KOPT-K1 (cell line): Measurements from ENCODE around the gene ACY1.

Source experiments
- H3K27ac ChIP-seq: fragments of 200-600 bp; sonication (generic); 2 replicates; pipeline ENCODE4 v1.5.1; 2016; ENCODE audit warnings: antibody characterized with exemption, mild to moderate bottlenecking, low read depth, low read length; ENCODE audit not compliant: poor library complexity, severe bottlenecking
- H3K36me3 ChIP-seq: fragments of 200-600 bp; sonication (generic); 2 replicates; pipeline ENCODE4 v1.5.1; 2017; ENCODE audit warnings: antibody characterized with exemption, mild to moderate bottlenecking, low read length, moderate library complexity; ENCODE audit not compliant: insufficient read depth
- H3K9me3 ChIP-seq: fragments of 200-600 bp; sonication (generic); 2 replicates; pipeline ENCODE4 v1.5.1; 2017; ENCODE audit warnings: antibody characterized with exemption, low read length, mild to moderate bottlenecking; ENCODE audit not compliant: insufficient read depth, poor library complexity, severe bottlenecking

ACY1 gene

DNA sequence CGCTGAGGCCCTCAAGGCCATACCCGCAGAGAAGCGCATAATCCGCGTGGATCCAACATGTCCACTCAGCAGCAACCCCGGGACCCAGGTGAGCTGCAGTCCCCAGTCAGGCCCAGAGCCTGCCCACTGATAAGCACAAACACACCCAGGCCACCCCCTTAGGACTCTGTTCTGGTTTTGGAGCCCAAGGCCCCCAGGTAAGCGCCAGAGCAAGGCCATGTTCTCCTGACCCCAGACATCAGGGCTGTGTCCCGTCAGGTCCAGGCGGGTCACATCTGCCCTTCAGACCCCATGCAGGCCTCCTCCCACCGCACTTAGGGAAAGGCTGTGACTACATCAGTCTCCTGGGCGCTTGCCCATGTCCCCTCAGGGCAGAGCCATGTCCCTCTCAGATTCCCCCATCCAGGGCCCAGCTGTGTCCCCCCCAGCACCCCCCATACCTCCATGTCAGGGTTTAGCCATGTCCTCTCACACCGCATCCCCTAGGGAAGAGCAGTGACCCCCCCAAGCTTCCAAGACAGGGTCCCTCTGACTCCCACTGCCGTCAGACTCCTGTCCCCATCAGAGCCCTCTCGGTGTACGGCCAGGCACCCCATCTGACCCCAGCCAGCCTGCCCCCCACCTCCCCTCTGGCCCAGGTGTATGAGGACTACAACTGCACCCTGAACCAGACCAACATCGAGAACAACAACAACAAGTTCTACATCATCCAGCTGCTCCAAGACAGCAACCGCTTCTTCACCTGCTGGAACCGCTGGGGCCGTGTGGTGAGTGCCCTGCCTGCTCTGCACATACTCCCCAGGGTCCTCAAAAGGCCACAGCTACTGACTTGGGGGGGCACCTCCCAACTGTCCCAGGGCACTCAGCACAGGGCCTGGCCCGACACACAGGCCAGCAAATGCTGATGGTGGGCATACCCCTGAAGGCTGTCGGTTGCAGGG lies 39.6 kb upstream of the ACY1 start:
- H3K36me3 ChIP-seq: peaks cover 23% of the 10 kb centered on the region; the same call in 1 of the 2 replicates
- no peaks in the 10 kb centered on the region for H3K9me3 ChIP-seq
- no peak overlapping the region for H3K27ac ChIP-seq

DNA sequence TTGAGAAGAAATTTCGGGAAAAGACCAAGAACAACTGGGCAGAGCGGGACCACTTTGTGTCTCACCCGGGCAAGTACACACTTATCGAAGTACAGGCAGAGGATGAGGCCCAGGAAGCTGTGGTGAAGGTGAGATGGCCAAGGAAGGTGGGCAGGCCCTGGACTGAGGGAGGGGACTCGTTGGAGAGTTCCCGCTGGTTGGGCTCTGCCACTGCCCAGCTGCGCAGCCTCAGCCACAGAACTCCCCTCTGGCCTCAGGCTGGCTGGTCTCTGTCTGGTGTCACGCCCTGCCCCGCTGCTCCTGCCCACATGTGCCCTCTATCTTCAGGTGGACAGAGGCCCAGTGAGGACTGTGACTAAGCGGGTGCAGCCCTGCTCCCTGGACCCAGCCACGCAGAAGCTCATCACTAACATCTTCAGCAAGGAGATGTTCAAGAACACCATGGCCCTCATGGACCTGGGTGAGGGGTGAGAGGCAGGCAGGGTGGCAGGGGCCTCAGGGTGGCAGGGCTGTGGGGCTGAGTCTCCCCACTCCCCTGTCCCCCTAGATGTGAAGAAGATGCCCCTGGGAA lies 38.8 kb upstream of the ACY1 start:
- peaks cover 15% of the 10 kb centered on the region; the same call in 1 of the 2 replicates for H3K36me3 ChIP-seq
- no peaks in the 10 kb centered on the region for H3K9me3 ChIP-seq
- no peak overlapping the region for H3K27ac ChIP-seq

DNA sequence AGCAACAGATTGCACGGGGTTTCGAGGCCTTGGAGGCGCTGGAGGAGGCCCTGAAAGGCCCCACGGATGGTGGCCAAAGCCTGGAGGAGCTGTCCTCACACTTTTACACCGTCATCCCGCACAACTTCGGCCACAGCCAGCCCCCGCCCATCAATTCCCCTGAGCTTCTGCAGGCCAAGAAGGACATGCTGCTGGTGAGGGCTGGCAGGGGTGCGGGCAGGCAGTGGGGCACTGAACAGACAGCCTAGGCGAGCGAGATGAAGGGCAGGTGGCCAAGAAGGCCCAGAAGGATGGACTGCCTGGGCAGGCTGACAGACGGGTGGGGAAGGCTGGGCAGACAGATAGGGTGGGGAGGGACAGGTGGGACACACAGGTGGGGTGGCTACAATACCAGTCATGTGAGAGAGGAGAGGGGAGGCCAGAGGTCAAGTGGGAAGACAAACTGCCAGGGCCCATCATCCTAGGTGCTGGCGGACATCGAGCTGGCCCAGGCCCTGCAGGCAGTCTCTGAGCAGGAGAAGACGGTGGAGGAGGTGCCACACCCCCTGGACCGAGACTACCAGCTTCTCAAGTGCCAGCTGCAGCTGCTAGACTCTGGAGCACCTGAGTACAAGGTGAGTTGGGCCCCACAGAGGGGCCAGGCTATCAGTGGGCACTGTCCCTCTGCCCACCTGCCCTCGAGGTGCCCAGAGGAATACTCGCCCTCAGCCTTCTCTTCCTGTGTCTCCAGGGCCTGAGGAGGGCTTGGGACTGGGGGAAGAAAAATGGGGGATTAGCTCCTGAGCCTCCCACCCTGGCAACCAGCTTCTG lies 38.1 kb upstream of the ACY1 start:
- H3K27ac ChIP-seq: no peak overlapping the region
- H3K9me3 ChIP-seq: no peaks in the 10 kb centered on the region
- peaks cover 8% of the 10 kb centered on the region; the same call in 1 of the 2 replicates for H3K36me3 ChIP-seq

DNA sequence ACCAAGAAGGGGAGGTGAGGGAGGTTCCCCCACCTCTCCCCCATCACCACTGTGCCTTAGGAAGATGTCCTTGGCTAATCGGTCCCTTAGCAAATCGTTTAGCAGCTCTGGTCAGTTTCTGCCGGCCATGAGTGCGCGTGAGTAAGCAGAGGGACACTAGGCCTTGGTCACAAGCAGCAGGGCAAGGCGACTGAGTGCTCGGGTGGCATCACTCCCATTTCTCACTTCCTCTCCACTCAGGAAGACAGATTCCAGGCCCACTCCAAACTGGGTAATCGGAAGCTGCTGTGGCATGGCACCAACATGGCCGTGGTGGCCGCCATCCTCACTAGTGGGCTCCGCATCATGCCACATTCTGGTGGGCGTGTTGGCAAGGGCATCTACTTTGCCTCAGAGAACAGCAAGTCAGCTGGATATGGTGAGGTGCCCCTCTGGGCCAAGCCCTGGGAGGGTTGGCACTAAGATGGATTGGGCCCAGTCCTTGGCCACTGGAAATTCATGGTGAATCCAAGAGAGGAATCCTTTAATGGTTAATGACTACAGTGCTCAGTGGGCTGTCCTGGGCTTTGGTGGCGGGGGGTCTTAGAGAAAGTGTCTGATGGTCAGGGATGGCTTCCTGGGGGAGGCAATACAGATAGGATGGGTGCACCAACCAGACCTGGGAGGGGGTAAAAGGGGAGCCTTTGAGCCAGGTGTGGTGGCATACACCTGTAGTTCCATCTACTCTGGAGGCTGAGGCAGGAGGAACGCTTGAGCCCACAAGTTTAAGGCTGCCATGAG lies 37.2 kb upstream of the ACY1 start:
- no peaks in the 10 kb centered on the region for H3K9me3 ChIP-seq
- 0 out of 2 replicates have a peak, but pooled peaks cover 5% of the 10 kb centered on the region for H3K36me3 ChIP-seq
- no peak overlapping the region for H3K27ac ChIP-seq

DNA sequence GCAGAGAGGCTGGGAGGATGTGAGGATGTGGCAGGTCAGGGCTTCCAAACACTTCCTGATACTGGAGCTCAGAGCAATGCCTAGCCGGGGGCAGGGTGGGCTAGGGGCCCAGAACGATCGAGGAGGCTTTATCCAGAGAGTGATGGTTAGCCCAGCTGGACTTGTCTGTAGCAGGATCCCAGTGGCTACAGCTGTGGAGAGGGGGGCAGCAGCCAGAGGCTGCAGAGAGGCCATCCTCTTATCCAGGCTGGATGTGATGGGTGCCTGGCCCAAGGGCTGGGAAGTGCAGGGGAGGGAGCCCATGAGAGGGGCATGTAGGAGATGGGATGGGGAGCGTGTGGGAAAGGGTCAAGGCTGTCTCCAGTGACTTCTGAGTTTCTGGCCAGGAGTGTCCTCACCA lies 36.5 kb upstream of the ACY1 start:
- H3K27ac ChIP-seq: no peak overlapping the region
- no peaks in the 10 kb centered on the region for H3K9me3 ChIP-seq
- 0 out of 2 replicates have a peak, but pooled peaks cover 5% of the 10 kb centered on the region for H3K36me3 ChIP-seq

DNA sequence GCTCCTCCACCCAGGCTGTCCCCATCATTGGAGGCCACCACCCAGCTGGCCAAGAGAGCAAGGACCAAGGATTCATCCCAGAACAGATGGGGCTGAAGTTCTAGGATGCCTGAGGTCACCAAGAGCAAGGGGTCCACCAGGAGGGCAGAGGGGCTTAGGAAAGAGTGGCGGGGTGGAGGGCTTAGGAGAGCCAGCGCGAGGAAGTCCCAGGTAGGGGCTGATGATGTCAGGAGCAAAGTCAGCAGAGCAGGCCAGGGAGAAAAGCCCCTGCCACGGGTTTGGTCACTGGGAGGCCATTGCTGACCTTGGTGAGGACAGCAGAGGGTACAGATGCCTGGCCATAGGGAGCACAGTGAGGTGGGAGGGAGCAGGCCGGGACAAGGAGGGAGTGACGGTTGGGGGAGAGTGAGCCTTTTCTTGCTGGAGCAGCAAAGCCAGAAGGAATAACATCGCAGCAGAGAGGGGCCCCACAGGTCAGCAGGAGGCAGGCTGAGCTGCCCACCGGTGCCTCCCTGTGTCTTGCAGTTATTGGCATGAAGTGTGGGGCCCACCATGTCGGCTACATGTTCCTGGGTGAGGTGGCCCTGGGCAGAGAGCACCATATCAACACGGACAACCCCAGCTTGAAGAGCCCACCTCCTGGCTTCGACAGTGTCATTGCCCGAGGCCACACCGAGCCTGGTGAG lies 36.0 kb upstream of the ACY1 start:
- Histone ChIP-seq H3K36me3 (0 out of 2 replicates have a peak, but pooled peaks cover 5% of the 10 kb centered on the region), H3K9me3 (no peaks in the 10 kb centered on the region), H3K27ac (no peak overlapping the region)

DNA sequence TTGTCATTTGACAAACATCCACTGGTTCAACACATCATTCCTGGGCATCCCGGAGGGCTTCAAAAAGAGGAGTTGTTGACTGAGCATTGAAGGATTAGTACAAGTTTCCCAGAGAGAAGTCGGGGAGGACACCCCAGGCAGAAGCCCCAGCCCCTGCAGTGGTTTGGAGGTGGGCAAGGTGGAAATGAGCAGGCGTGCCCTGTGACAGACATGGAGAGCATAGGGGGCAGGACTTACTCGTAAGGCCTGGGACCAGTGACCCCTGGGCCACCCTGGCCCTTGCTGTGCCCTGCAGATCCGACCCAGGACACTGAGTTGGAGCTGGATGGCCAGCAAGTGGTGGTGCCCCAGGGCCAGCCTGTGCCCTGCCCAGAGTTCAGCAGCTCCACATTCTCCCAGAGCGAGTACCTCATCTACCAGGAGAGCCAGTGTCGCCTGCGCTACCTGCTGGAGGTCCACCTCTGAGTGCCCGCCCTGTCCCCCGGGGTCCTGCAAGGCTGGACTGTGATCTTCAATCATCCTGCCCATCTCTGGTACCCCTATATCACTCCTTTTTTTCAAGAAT lies 35.2 kb upstream of the ACY1 start:
- no peaks in the 10 kb centered on the region for H3K9me3 ChIP-seq

DNA sequence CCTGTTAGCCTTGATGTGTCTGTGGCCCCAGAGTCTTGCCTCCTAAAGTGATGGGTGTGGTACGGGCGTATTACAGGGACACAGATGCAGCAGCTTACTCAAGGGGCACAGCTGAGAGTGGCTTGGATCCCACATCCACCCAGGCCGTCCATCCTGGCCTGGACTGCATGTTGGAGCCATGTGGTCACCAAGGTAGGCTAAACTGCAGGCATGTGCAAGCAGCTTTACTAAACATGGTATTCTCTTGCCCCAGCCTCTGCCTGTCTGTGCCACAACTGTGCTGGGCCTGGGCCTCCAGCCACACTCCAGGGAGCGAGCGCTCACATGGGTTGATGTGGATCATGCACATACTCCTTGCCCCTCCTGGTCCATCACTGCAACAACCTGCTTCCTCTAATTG lies 34.2 kb upstream of the ACY1 start:
- 0 out of 2 replicates have a peak, but pooled peaks cover 5% of the 10 kb centered on the region for H3K36me3 ChIP-seq
- no peaks in the 10 kb centered on the region for H3K9me3 ChIP-seq
- no peak overlapping the region for H3K27ac ChIP-seq

More for the DNA sequence above, 35.2 kb upstream of the ACY1 start:
- Histone ChIP-seq H3K27ac (no peak overlapping the region), H3K36me3 (0 out of 2 replicates have a peak, but pooled peaks cover 5% of the 10 kb centered on the region)

DNA sequence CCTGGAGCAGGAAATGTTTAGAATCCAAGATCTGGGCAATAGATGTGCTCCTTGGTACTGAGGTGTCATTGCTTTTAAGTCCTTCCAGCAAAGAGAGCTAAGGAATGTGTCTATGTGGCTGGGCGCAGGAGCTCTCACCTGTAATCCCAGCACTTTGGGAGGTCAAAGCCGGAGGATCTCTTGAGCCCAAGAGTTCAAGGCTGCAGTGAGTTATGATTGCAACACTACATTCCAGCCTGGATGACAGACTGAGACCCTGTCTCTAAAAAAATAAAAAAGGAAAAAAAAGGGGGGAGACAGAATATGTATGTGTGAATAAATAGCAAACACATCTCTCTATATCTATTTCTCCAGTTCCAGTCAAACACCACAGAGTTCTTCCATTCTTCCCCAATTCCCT lies 32.4 kb upstream of the ACY1 start:
- Histone ChIP-seq H3K27ac (no peak overlapping the region), H3K9me3 (no peaks in the 10 kb centered on the region), H3K36me3 (0 out of 2 replicates have a peak, but pooled peaks cover 2% of the 10 kb centered on the region)

DNA sequence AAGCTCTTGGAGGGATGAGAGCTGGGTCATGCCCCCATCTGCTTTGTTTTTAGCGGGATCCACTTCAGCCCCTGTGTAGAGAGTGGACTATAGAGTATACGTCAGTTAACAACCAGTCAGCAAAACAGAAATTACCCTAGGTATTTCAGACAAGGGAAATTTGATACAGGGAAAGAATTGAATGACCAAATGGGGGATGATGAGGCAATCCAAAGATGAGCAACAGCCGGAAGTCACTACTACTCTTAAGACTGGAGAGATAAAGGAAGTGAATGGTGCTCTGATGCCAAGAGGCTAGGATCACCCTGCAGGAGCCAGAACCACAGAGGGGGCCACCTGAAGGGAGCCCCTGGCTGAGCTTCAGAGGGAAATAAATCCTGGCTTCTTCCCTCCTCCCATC lies 29.9 kb upstream of the ACY1 start:
- H3K36me3 ChIP-seq: no peaks in the 10 kb centered on the region
- no peak overlapping the region for H3K27ac ChIP-seq
- H3K9me3 ChIP-seq: no peaks in the 10 kb centered on the region

DNA sequence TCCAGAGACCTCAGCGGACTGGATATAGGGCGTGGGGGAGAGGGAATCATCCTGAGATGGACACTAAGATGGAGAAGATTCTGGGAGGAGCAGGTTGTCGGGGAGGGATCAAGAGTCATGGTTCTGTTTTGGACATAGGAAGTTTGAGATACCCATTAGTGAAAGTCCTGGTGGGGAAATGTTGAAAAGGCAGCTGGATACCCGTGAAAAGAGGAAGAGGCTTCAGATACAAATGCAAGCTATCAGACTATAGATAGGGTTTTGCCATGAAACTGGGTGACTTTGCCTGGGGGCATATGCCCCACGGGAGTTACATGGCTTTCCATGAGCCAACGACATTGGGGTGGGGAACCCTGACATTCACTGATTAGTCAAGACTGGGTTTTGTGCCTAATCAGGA lies 29.2 kb upstream of the ACY1 start:
- Histone ChIP-seq H3K36me3 (no peaks in the 10 kb centered on the region), H3K27ac (no peak overlapping the region), H3K9me3 (no peaks in the 10 kb centered on the region)

DNA sequence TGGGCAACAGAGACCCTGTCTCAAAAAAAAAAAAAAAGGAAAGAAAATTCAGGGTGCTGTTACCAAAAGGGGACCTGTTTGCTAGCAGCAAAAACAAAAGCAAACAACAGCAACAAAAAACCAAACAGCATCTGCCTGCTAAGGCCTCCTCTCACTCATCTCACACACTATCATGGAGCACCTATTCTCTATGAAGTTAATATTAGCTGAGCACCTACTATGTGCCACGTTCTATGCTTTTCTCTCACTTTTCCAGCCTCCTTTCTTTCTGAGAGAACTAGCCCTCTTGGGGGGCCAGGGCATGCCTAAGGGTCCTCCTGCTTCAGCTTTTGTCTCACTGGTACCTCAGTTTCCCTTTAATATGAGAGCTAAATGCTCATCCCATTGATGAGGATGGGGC lies 28.6 kb upstream of the ACY1 start:
- Histone ChIP-seq H3K9me3 (no peaks in the 10 kb centered on the region), H3K27ac (no peak overlapping the region), H3K36me3 (no peaks in the 10 kb centered on the region)

DNA sequence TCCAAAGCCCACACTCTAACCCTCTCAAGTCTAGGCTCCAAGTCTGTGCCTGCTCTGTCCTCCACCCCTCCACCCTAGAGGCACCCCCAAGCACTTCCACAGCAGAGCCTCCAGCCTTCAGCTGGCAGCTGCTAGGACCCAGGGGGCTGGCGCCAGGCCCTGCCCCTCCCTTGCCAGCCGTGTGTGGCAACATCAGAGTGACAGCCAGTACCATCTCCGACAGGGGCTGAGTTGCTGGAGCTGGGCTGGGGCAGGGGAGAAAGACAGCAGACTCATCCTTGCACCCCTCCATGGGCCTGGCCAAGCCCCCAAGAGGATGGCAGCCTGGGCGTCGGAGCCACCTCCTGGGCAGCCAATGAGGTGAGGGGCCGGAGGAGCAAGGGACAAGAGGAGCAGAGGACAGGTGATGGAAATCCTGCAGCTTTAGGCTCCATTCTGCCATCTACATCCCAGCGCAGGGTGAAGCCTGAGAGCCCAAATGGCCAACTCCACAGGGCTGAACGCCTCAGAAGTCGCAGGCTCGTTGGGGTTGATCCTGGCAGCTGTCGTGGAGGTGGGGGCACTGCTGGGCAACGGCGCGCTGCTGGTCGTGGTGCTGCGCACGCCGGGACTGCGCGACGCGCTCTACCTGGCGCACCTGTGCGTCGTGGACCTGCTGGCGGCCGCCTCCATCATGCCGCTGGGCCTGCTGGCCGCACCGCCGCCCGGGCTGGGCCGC lies 28.0 kb upstream of the ACY1 start, which contains the start of gene GPR62:
Gene GPR62 (plus strand): TSS at position 207 of the 718 bp plus-strand sequence. CDS start 272 bp downstream, at position 479.
- H3K27ac ChIP-seq: no peak within 1 kb of the TSS
- no peaks in the 10 kb centered on the region for H3K9me3 ChIP-seq
- H3K36me3 ChIP-seq: no peaks in the 10 kb centered on the region
